HG02798 (cell line): ENCODE data around the gene GNG2.
A peak's percentile ranks its signal among the peaks of the same experiment; 100 is the strongest.

ENCODE experiments used
- ATAC-seq: cut with Tn5 transposase; IDR thresholded peaks from one replicate; pipeline ENCODE4 v1.9.1; 2021; ENCODE audit warnings: mild to moderate bottlenecking; ENCODE audit not compliant: unreplicated experiment, poor library complexity

Gene GNG2

GRCh38 chr14:51981218-51981854, 120.9 kb downstream of the GNG2 start:
- ATAC-seq = peak; percentile 58

- ATAC-seq = no peak
Observed at GRCh38 chr14:51988221-51988620, 127.8 kb downstream of the GNG2 start.

- peak; percentile 98 for ATAC-seq
Observed at GRCh38 chr14:51989293-51990234, 129.2 kb downstream of the GNG2 start, which contains the start of gene RTRAF. TSS of gene RTRAF (plus strand) at chr14:51989546. CDS start at chr14:51989640, 94 bp downstream.

GRCh38 chr14:51990488-51990887, 130.1 kb downstream of the GNG2 start:
- ATAC-seq = no peak

- no peak for ATAC-seq
Observed at GRCh38 chr14:51993285-51993920, 133.0 kb downstream of the GNG2 start.

- no peak for ATAC-seq
Observed at GRCh38 chr14:51996148-51996746, 135.8 kb downstream of the GNG2 start.

GRCh38 chr14:51998348-51998747, 137.9 kb downstream of the GNG2 start:
- no peak for ATAC-seq

- ATAC-seq = no peak
Observed at GRCh38 chr14:51999084-51999483, 138.7 kb downstream of the GNG2 start.

- ATAC-seq = no peak
Observed at GRCh38 chr14:52000019-52000582, 139.7 kb downstream of the GNG2 start.

GRCh38 chr14:52000696-52001095, 140.3 kb downstream of the GNG2 start:
- no peak for ATAC-seq

GRCh38 chr14:52002542-52002941, 142.1 kb downstream of the GNG2 start:
- no peak for ATAC-seq

GRCh38 chr14:52003324-52003723, 142.9 kb downstream of the GNG2 start:
- no peak for ATAC-seq

GRCh38 chr14:52005625-52006024, 145.2 kb downstream of the GNG2 start:
- no peak for ATAC-seq

GRCh38 chr14:52006361-52006760, 145.9 kb downstream of the GNG2 start:
- no peak for ATAC-seq

GRCh38 chr14:52007211-52007610, 146.8 kb downstream of the GNG2 start:
- no peak for ATAC-seq

GRCh38 chr14:52007637-52008036, 147.2 kb downstream of the GNG2 start:
- no peak for ATAC-seq

- no peak for ATAC-seq
Observed at GRCh38 chr14:52008136-52008535, 147.7 kb downstream of the GNG2 start.

GRCh38 chr14:52010173-52010693, 149.8 kb downstream of the GNG2 start:
- ATAC-seq = no peak

GRCh38 chr14:52011523-52011922, 151.1 kb downstream of the GNG2 start:
- no peak for ATAC-seq

- ATAC-seq = no peak
Observed at GRCh38 chr14:52012635-52013034, 152.2 kb downstream of the GNG2 start.
